SK-N-MC (cell line): Measurements from ENCODE around the gene CNOT6.

Source experiments
- EZH2 ChIP-seq: fragments of 200-600 bp; sonication (generic); IDR thresholded peaks from one replicate; pipeline ENCODE4 v1.6.1; 2017; ENCODE audit warnings: antibody characterized with exemption
- FOXP2 ChIP-seq: optimal IDR thresholded peaks from 2 replicates; pipeline ENCODE3; 2011; ENCODE audit warnings: mild to moderate bottlenecking, moderate library complexity; ENCODE audit not compliant: insufficient read depth; ENCODE audit errors: extremely low read length, control extremely low read depth
- POLR2AphosphoS5 ChIP-seq: IDR thresholded peaks from 2 replicates; pipeline ENCODE4 v1.6.1; 2012; ENCODE audit warnings: mild to moderate bottlenecking, low read depth, low read length, borderline replicate concordance

GRCh38 chr5:180507661-180508060 is 13.5 kb downstream of the CNOT6 start:
- TF ChIP-seq EZH2 (no peak), POLR2AphosphoS5 (no peak), FOXP2 (no peak)
